CD14-positive monocyte (primary cell): ENCODE data around the gene MAST1. TPM values are rescaled to one million over a fixed set of nuclear protein-coding genes. Genes with fewer than 3 reads are reported as not detected.

Experiments used
- DNase-seq, 3 donors: peaks; one replicate each; pipeline ENCODE4 v3.0.0-alpha.2; 2011 to 2022
- H2AFZ ChIP-seq: 2 replicates; pipeline ENCODE4 v1.6.0; 2012; ENCODE audit warnings: mild to moderate bottlenecking, low read depth, low read length, inconsistent platforms; ENCODE audit not compliant: insufficient read depth, poor library complexity, severe bottlenecking
- H3K27ac ChIP-seq, 2 donors: 1 replicate in 1 of 2; 2 replicates in 1 of 2; pipeline ENCODE4 v1.5.1; 2012 to 2013; ENCODE audit warnings: low read length in 2 of 2, control low read depth in 1 of 2, inconsistent platforms in 1 of 2, low read depth in 1 of 2, mild to moderate bottlenecking in 1 of 2
- H3K27me3 ChIP-seq, 2 donors: one replicate each; pipeline versions ENCODE4 v1.6.0 to v1.6.1; 2011 to 2013; ENCODE audit warnings: low read length in 2 of 2; ENCODE audit not compliant: control insufficient read depth in 2 of 2, insufficient read depth in 2 of 2
- H3K36me3 ChIP-seq, 2 donors: replicated peaks in 1 of 2; 1 replicate in 1 of 2; 2 replicates in 1 of 2; pipeline versions ENCODE4 v1.5.1 to v1.6.1; 2012 to 2013; ENCODE audit warnings: low read length in 2 of 2, control low read depth in 1 of 2, inconsistent platforms in 1 of 2, mild to moderate bottlenecking in 1 of 2; ENCODE audit not compliant: insufficient read depth in 2 of 2, control insufficient read depth in 1 of 2
- H3K4me1 ChIP-seq, 2 donors: 1 replicate in 1 of 2; 2 replicates in 1 of 2; pipeline versions ENCODE4 v1.5.1 to v1.6.1; 2012 to 2013; ENCODE audit warnings: low read length in 2 of 2, control low read depth in 1 of 2, inconsistent platforms in 1 of 2, mild to moderate bottlenecking in 1 of 2, moderate library complexity in 1 of 2; ENCODE audit not compliant: insufficient read depth in 2 of 2, control insufficient read depth in 1 of 2
- H3K4me2 ChIP-seq: replicated peaks from 2 replicates; pipeline ENCODE3; 2012; ENCODE audit warnings: low read length, moderate library complexity, mild to moderate bottlenecking; ENCODE audit not compliant: poor library complexity, severe bottlenecking; ENCODE audit errors: extremely low read depth
- H3K4me3 ChIP-seq, 3 experiments: fragments of 200-600 bp in 1 of 3; sonication (generic) in 1 of 3; replicated peaks in 1 of 3; 1 replicate in 2 of 3; 2 replicates in 1 of 3; pipeline ENCODE4 v1.5.1; 2011 to 2013; ENCODE audit warnings: low read length in 3 of 3, mild to moderate bottlenecking in 3 of 3, control low read depth in 2 of 3, low read depth in 2 of 3, inconsistent platforms in 1 of 3, moderate library complexity in 1 of 3
- H3K79me2 ChIP-seq: 2 replicates; pipeline ENCODE4 v1.6.0; 2012; ENCODE audit warnings: mild to moderate bottlenecking, control low read depth, inconsistent platforms, low read length, moderate library complexity; ENCODE audit not compliant: insufficient read depth
- H3K9ac ChIP-seq: 2 replicates; pipeline ENCODE4 v1.6.0; 2017; ENCODE audit warnings: low read length, mild to moderate bottlenecking; ENCODE audit not compliant: insufficient read depth, poor library complexity, severe bottlenecking
- H3K9me3 ChIP-seq, 2 donors: replicated peaks in 1 of 2; 1 replicate in 1 of 2; 2 replicates in 1 of 2; pipeline versions ENCODE4 v1.5.1 to v1.6.1; 2012 to 2013; ENCODE audit warnings: low read length in 2 of 2, control low read depth in 1 of 2; ENCODE audit not compliant: control insufficient read depth in 1 of 2, insufficient read depth in 1 of 2
- H4K20me1 ChIP-seq: 2 replicates; pipeline ENCODE4 v1.6.0; 2012; ENCODE audit warnings: mild to moderate bottlenecking, low read length, control low read depth, moderate library complexity; ENCODE audit not compliant: insufficient read depth
- H3K27ac Mint-ChIP-seq, 7 donors: one replicate each; pipeline ENCODE4 v1.8.0; 2020; ENCODE audit warnings: mild to moderate bottlenecking in 7 of 7, mixed read lengths in 7 of 7, moderate library complexity in 6 of 7, inconsistent platforms in 2 of 7
- H3K27me3 Mint-ChIP-seq, 3 donors: one replicate each; pipeline ENCODE4 v1.8.0; 2021 to 2022; ENCODE audit warnings: low read depth in 3 of 3, mild to moderate bottlenecking in 3 of 3, mixed read lengths in 3 of 3, moderate library complexity in 3 of 3, inconsistent platforms in 1 of 3
- H3K36me3 Mint-ChIP-seq, 2 donors: one replicate each; pipeline ENCODE4 v1.8.0; 2020; ENCODE audit warnings: mixed read lengths in 2 of 2, inconsistent platforms in 1 of 2, mild to moderate bottlenecking in 1 of 2
- H3K4me1 Mint-ChIP-seq: one replicate; pipeline ENCODE4 v1.8.0; 2020; ENCODE audit warnings: mild to moderate bottlenecking, mixed read lengths
- H3K4me3 Mint-ChIP-seq, 2 donors: one replicate each; pipeline ENCODE4 v1.8.0; 2020; ENCODE audit warnings: mild to moderate bottlenecking in 2 of 2, mixed read lengths in 2 of 2, moderate library complexity in 1 of 2
- H3K9me3 Mint-ChIP-seq, 7 donors: one replicate each; pipeline ENCODE4 v1.8.0; 2020 to 2022; ENCODE audit warnings: mixed read lengths in 7 of 7, mild to moderate bottlenecking in 6 of 7, moderate library complexity in 6 of 7, inconsistent platforms in 2 of 7
- CTCF ChIP-seq: fragments of 200-600 bp; IDR thresholded peaks from one replicate; pipeline ENCODE4 v1.8.0; 2022; ENCODE audit warnings: antibody characterized with exemption, mild to moderate bottlenecking
- WGBS: methylation state at CpG from one replicate; pipeline ENCODE4 v1.1.5; 2013; ENCODE audit warnings: missing lambda C conversion rate; ENCODE audit not compliant: insufficient coverage; 5-methylcytosine and 5-hydroxymethylcytosine counted together
- intact Hi-C, 2 donors: fragments of 100-400 bp; cut with micrococcal nuclease; formaldehyde crosslinking; loops; one replicate each; pipeline versions ENCODE4 v1.15.0 to v1.15.1; 2023
- polyA plus RNA-seq, 3 donors: library from polyadenylated mRNA; depleted of rRNA in 1 of 3; unstranded in 2 of 3; stranded (reverse) in 1 of 3; fragments of 300-500 nt in 2 of 3; fragments of >200 nt in 1 of 3; fragmentation: Illumina TruSeq in 2 of 3; gene quantifications; 1 replicate in 2 of 3; 2 replicates in 1 of 3; pipeline ENCODE4 v1.2.3, GENCODE V29; 2012 to 2021

MAST1 gene
- polyA plus RNA-seq, 3 donors: 0.28 to 3.6 (median 1.1) TPM

GRCh38 chr19:12918253-12918652 lies 79.9 kb downstream of the MAST1 start:
- TF ChIP-seq CTCF: no peak

GRCh38 chr19:12921047-12921446 lies 82.7 kb downstream of the MAST1 start:
- Histone ChIP-seq H3K9me3 (no peaks in the 10 kb centered on the region), H3K4me2 (no peak overlapping the region), H4K20me1 (no peaks in the 10 kb centered on the region), H3K27me3 (no peaks in the 10 kb centered on the region), H3K4me1 (peaks cover 10 to 14% of the 10 kb centered on the region in 2 donors), H3K27ac (no peak overlapping the region), H3K36me3 (peaks cover 30 to 41% of the 10 kb centered on the region in 2 donors), H3K9ac (no peak overlapping the region), H2AFZ (no peak overlapping the region), H3K79me2 (no peaks in the 10 kb centered on the region), H3K4me3 (no peak overlapping the region)
- WGBS: 68% methylated on average over 3 of the region's 3 CpGs
- Mint-ChIP-seq H3K27ac (peak overlapping the region in 5 of 7 donors; percentile 10 to 82 (median 54)), H3K27me3 (peaks cover 0 to 3% (median 0%) of the 10 kb centered on the region in 3 donors), H3K36me3 (peaks cover 32 to 46% of the 10 kb centered on the region in 2 donors), H3K4me1 (peaks cover 11% of the 10 kb centered on the region), H3K9me3 (peaks cover 0 to 4% (median 0%) of the 10 kb centered on the region in 7 donors), H3K4me3 (no peak overlapping the region)
- no peak for TF ChIP-seq CTCF
- no peak for DNase-seq
- intact Hi-C loops: no loop called here

More at GRCh38 chr19:12918253-12918652, 79.9 kb downstream of the MAST1 start:
- H3K4me1 Mint-ChIP-seq: peaks cover 26% of the 10 kb centered on the region
- peaks cover 0 to 4% (median 0%) of the 10 kb centered on the region in 7 donors for H3K9me3 Mint-ChIP-seq
- intact Hi-C loops: no loop called here
- DNase-seq: no peak
- H3K27ac Mint-ChIP-seq: peak overlapping the region in 6 of 7 donors; percentile 28 to 93 (median 88)
- H3K9me3 ChIP-seq: no peaks in the 10 kb centered on the region
- H3K27me3 Mint-ChIP-seq: peaks cover 0 to 5% (median 0%) of the 10 kb centered on the region in 3 donors
- H3K4me1 ChIP-seq: peaks cover 26 to 29% of the 10 kb centered on the region in 2 donors
- H2AFZ ChIP-seq: no peak overlapping the region
- no peak overlapping the region for H3K4me2 ChIP-seq
- no peaks in the 10 kb centered on the region for H4K20me1 ChIP-seq
- H3K9ac ChIP-seq: no peak overlapping the region
- H3K4me3 ChIP-seq: no peak overlapping the region
- peaks cover 11 to 13% of the 10 kb centered on the region in 2 donors for H3K36me3 ChIP-seq
- 93% methylated on average over 9 of the region's 14 CpGs for WGBS
- peak overlapping the region; percentile 70 to 73 for H3K4me3 Mint-ChIP-seq
- no peak overlapping the region for H3K27ac ChIP-seq
- no peaks in the 10 kb centered on the region for H3K79me2 ChIP-seq
- H3K36me3 Mint-ChIP-seq: peaks cover 10 to 18% of the 10 kb centered on the region in 2 donors
- H3K27me3 ChIP-seq: no peaks in the 10 kb centered on the region
